ENCODE data around the gene GARNL3.

GRCh38 chr9:127396808-127397645 lies 132.5 kb downstream of the GARNL3 start, which contains the start of gene SLC2A8:
- TF ChIP-seq ZNF18 (tag by site-specific recombination; IDR thresholded peaks at IDR 0.05) (no peak), SALL2 (tag by site-specific recombination; IDR thresholded peaks at IDR 0.05; ENCODE audit: borderline replicate concordance) (no peak), ZBTB6 (tag by site-specific recombination; IDR thresholded peaks at IDR 0.05) (0 out of 2 replicates have a peak, but pooled peaks have one; percentile 28), PRDM4 (tag by site-specific recombination; IDR thresholded peaks at IDR 0.05) (no peak), ZNF571 (tag by site-specific recombination; IDR thresholded peaks at IDR 0.05) (no peak)
